ENCODE measurements around the gene AWAT2. TPM values are rescaled to one million over a fixed set of nuclear protein-coding genes. Genes with fewer than 3 reads are reported as not detected.

AWAT2 gene
- total and polyA plus RNA-seq, 9 of the 15 experiments (the other 6 are each of a cell fraction or from before 2014, with no cell fraction given), result not detected

- Histone ChIP-seq H3K9me1 (ENCODE audit: control insufficient read depth, insufficient read depth, low read length) (no peaks in the 10 kb centered on the region), H4K20me1 (replicated peaks; ENCODE audit: control insufficient read depth, insufficient read depth, low read length) (no peaks in the 10 kb centered on the region), H3K27ac (ENCODE audit: extremely low read depth, low read depth, low read length) (no peak overlapping the region), H2AFZ (ENCODE audit: low read depth, low read length) (no peak overlapping the region), H3K4me1 (replicated peaks in 1 of 2; ENCODE audit: control insufficient read depth in 2 of 2, insufficient read depth in 2 of 2, low read length in 2 of 2) (no peaks in the 10 kb centered on the region), H3K4me3 (no peak overlapping the region), H3K27me3 (ENCODE audit: control insufficient read depth in 2 of 2, insufficient read depth in 2 of 2, low read length in 2 of 2) (no peaks in the 10 kb centered on the region; a peak in 1 of 5 replicates), H3K9ac (ENCODE audit: insufficient read depth in 1 of 2, low read depth in 2 of 2, low read length in 2 of 2) (no peak overlapping the region), H3K4me2 (ENCODE audit: insufficient read depth, low read length) (no peak overlapping the region), H3K36me3 (ENCODE audit: control insufficient read depth, insufficient read depth, low read length) (no peaks in the 10 kb centered on the region), H3K79me2 (ENCODE audit: control insufficient read depth, insufficient read depth, low read length) (no peaks in the 10 kb centered on the region), H3K9me3 (replicated peaks; ENCODE audit: control insufficient read depth, insufficient read depth, low read depth, low read length) (no peaks in the 10 kb centered on the region)
- FAIRE-seq (no peak), DNase-seq (ENCODE audit: extremely low read depth in 1 of 4, low spot score in 3 of 4) (no peak), ATAC-seq (no peak)
- in situ Hi-C loops (cut with MboI), result no loop called here
- POLR2A ChIA-PET, result no interaction called here
- CTCF ChIA-PET (ENCODE audit: low intra/inter-chr PET ratio), result no interaction called here
- intact Hi-C loops (cut with micrococcal nuclease), result no loop called here
- no TSS peak for BruUV-seq (replicated peaks)
- TF ChIP-seq ZMIZ1 (IDR thresholded peaks at IDR 0.05; ENCODE audit: low read depth in 2 of 2, low read length in 2 of 2), result no peak
- no peak for TF ChIP-seq TEAD4 (IDR thresholded peaks at IDR 0.05; ENCODE audit: low read length)
- no peak for TF ChIP-seq TEAD4 (CRISPR knock-in tag; IDR thresholded peaks at IDR 0.05; ENCODE audit: borderline replicate concordance)
- TF ChIP-seq ZNF830 (CRISPR knock-in tag; IDR thresholded peaks at IDR 0.05), result no peak
- TF ChIP-seq YBX1 (IDR thresholded peaks at IDR 0.05), result no peak
- no peak for TF ChIP-seq CLOCK (CRISPR knock-in tag; IDR thresholded peaks at IDR 0.05; ENCODE audit: borderline replicate concordance)
- TF ChIP-seq MLLT1 (IDR thresholded peaks at IDR 0.05), result no peak
- no peak for TF ChIP-seq CHD4 (IDR thresholded peaks at IDR 0.05; ENCODE audit: insufficient read depth, insufficient replicate concordance, low read depth, low read length, poor library complexity, severe bottlenecking)
- TF ChIP-seq HDAC8 (tag; IDR thresholded peaks at IDR 0.05), result no peak
Measured at GRCh38 chrX:69996113-69996468, 53.6 kb downstream of the AWAT2 start.
